Subcutaneous adipose tissue (tissue), 4 donors: Measurements from ENCODE around the gene SMARCD3. TPM values are rescaled to one million over a fixed set of nuclear protein-coding genes. Genes with fewer than 3 reads are reported as not detected.

ENCODE experiments used
- total RNA-seq, 4 donors: library from RNA; depleted of rRNA; stranded (reverse); fragments of >200 nt; gene quantifications; one replicate each; pipeline ENCODE4 v1.1.0, GENCODE V29; 2016
- TF ChIP-seq, protein P1 (sequence below): fragments of 450-650 bp; IDR thresholded peaks from one replicate; pipeline ENCODE4 v1.5.1; 2016; ENCODE audit warnings: low read depth, mild to moderate bottlenecking, control low read depth, antibody characterized with exemption, moderate library complexity

Gene SMARCD3
- total RNA-seq, 4 donors from 2014 or later = 15.9 to 38.2 (median 21.1) TPM

DNA sequence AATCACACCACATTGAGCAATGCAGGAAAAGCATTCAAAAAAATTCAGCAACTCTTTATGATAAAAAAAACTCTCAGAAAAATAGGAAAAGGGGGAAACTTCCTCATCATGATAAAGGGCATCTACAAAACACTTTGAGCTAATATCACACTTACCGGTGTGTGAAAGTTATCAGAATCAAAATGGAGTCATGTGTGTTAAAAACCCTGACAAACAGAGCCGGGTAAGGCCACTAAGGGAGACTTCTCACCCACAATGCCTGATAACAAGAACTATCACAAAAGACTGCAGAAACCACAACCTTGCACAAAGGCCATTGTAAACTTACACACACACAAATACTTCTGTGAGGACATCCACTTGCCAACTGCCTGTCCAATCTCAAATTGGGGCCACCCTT is 34.8 kb upstream of the SMARCD3 start:
- TF ChIP-seq, protein P1, sequence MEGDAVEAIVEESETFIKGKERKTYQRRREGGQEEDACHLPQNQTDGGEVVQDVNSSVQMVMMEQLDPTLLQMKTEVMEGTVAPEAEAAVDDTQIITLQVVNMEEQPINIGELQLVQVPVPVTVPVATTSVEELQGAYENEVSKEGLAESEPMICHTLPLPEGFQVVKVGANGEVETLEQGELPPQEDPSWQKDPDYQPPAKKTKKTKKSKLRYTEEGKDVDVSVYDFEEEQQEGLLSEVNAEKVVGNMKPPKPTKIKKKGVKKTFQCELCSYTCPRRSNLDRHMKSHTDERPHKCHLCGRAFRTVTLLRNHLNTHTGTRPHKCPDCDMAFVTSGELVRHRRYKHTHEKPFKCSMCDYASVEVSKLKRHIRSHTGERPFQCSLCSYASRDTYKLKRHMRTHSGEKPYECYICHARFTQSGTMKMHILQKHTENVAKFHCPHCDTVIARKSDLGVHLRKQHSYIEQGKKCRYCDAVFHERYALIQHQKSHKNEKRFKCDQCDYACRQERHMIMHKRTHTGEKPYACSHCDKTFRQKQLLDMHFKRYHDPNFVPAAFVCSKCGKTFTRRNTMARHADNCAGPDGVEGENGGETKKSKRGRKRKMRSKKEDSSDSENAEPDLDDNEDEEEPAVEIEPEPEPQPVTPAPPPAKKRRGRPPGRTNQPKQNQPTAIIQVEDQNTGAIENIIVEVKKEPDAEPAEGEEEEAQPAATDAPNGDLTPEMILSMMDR = no peak

DNA sequence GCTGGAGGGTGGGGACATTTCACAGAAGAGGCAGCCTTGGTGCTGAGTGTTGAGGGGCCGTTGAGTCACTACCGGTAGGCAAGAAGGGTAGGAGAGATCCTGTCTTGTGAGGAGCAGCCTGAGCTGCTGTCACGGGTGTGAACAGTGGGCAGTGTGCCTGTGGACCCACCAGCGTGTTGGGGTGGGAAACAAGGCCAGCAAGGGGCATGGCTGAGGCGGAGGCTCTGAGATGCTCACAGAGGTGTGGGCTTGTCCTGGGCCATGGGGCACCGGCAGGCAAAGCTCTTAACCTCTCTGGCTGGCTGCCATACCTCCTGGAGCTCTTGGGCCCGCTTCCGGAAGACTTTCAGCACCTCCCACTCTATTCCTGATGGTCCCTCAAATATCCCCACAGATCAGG is 33.6 kb upstream of the SMARCD3 start:
- TF ChIP-seq, protein P1 = no peak

DNA sequence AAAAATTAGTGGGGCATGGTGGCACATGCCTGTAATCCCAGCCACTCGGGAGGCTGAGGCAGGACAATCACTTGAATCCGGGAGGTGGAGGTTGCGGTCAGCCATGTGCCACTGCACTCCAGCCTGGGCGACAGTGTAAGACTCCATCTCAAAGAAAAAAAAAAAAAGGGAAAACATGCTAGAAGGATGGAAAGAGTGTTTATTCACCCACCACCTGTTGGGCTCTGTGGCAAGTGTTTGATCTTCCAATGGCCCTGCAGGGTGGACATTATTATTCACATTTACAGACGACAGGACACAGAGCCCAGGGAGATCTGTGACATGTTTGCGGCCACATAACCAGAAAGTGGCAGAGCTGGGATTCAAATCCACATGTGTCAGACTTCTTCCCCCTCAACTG is 33.2 kb upstream of the SMARCD3 start:
- TF ChIP-seq, protein P1 = no peak

- TF ChIP-seq, protein P1 = no peak
Observed at GRCh38 chr7:151280388-151281019, 32.0 kb upstream of the SMARCD3 start.

GRCh38 chr7:151279868-151280267 is 31.4 kb upstream of the SMARCD3 start:
- TF ChIP-seq, protein P1 = no peak

DNA sequence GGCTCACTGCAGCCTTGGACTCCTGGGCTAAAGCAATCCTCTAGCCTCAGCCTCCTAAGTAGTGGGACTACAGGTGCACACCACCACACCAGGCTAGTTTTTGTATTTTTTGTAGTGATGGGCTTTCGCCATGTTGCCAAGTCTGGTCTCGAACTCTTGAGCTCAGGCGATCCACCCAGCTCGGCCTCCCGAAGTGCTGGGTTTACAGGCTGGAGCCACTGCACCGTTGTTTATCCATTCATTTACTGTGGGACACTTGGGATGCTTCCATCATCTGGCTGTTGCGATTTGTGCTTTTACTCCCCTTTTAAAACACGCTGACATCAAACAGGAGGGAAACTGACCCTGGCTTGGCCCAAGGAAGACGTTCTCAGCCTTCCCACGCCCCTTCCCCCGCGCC is 30.5 kb upstream of the SMARCD3 start:
- TF ChIP-seq, protein P1 = no peak

DNA sequence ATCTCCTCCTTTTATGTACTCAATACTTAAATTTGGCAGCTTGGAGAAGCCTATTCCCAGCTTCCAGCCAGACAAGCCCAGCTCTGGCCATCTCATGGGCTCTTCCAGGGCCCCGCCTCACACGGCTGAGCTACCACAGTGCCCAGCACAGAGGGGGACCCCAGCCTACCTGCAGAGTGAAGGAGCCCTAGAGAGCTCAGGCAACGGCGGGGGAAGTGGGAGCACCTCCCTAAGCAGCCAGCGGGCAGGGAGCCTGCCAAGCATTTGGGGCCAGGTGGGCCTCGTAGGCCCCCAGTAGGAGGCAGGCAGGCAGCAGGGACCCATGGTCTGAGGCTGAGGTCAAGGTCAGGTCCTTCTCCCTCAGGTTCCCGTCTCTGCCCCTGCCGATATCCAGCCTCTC is 29.1 kb upstream of the SMARCD3 start:
- TF ChIP-seq, protein P1 = no peak
